ENCODE measurements around the gene DOCK9. TPM values are rescaled to one million over a fixed set of nuclear protein-coding genes. Genes with fewer than 3 reads are reported as not detected.

Gene DOCK9
- total RNA-seq, 1 experiment from 2014 or later, result 31.7 TPM

- ATAC-seq (no peak), DNase-seq (peak; percentile 33)
- H3K9me3 ChIP-seq (ENCODE audit: low read length), result no peaks in the 10 kb centered on the region
- no peak overlapping the region for H3K9ac ChIP-seq (ENCODE audit: low read length)
- H3F3A ChIP-seq (ENCODE audit: low read length, unreplicated experiment), result no peaks in the 10 kb centered on the region
- CTCF ChIA-PET, result no interaction called here
- POLR2A ChIA-PET (ENCODE audit: unreplicated experiment), result no interaction called here
- no peak overlapping the region for H3K27ac ChIP-seq (ENCODE audit: low read length)
- H3K79me2 ChIP-seq (ENCODE audit: low read length), result no peaks in the 10 kb centered on the region
- H4K20me1 ChIP-seq (ENCODE audit: low read length), result no peaks in the 10 kb centered on the region
- no peaks in the 10 kb centered on the region for H3K27me3 ChIP-seq (ENCODE audit: low read length)
- H3K4me1 ChIP-seq (ENCODE audit: insufficient read depth, low read length), result no peaks in the 10 kb centered on the region
- no peak overlapping the region for H2AFZ ChIP-seq (ENCODE audit: low read length)
- intact Hi-C loops (cut with micrococcal nuclease), result no loop called here
- BruUV-seq (replicated peaks), result no TSS peak
- no peak for TF ChIP-seq EZH2phosphoT487 (IDR thresholded peaks at IDR 0.05; ENCODE audit: borderline replicate concordance, low read length)
- TF ChIP-seq EZH2 (IDR thresholded peaks at IDR 0.05; ENCODE audit: low read length, unreplicated experiment), result no peak
- TF ChIP-seq CTCF (conservative IDR thresholded peaks at IDR 0.05; ENCODE audit: low read depth, low read length), result no peak
- no peaks in the 10 kb centered on the region for H3K36me3 ChIP-seq (ENCODE audit: low read depth, low read length)
- no peak overlapping the region for H3K4me3 ChIP-seq (ENCODE audit: low read length)
- H3K4me2 ChIP-seq (ENCODE audit: low read length), result no peak overlapping the region
- no peaks in the 10 kb centered on the region for H3K9me2 ChIP-seq (replicated peaks; ENCODE audit: low read length)
Measured at GRCh38 chr13:98746968-98747367, 230.9 kb downstream of the DOCK9 start.

Other genes with a start within 250 kb of the DOCK9 start
- gene SLC15A1, start 225.4 kb downstream of the DOCK9 start, total RNA-seq (2014; rRNA removed), result 1.7 TPM in 2 replicates
- 34.5 and 37.1 TPM in 2 replicates for gene UBAC2, start 222.8 kb upstream of the DOCK9 start, total RNA-seq (2014; rRNA removed)